Adipocyte (in vitro differentiated cells): ENCODE results near the gene DDRGK1.

Source experiments
- DNase-seq: peaks from one replicate; pipeline ENCODE4 v3.0.0-alpha.2; 2015; ENCODE audit warnings: low read depth
- H3K27me3 ChIP-seq: replicated peaks from 2 replicates; pipeline ENCODE4 v1.7.0; 2013; ENCODE audit warnings: mild to moderate bottlenecking, low read length, moderate library complexity; ENCODE audit not compliant: control insufficient read depth, insufficient read depth
- H3K36me3 ChIP-seq: 2 replicates; pipeline ENCODE4 v1.7.0; 2013; ENCODE audit warnings: low read length, mild to moderate bottlenecking, moderate library complexity; ENCODE audit not compliant: control insufficient read depth, insufficient read depth, severe bottlenecking
- H3K4me1 ChIP-seq: 2 replicates; pipeline ENCODE4 v1.7.0; 2013; ENCODE audit warnings: mild to moderate bottlenecking, low read length, moderate library complexity; ENCODE audit not compliant: control insufficient read depth, insufficient read depth
- H3K4me3 ChIP-seq: 2 replicates; pipeline ENCODE4 v1.7.0; 2013; ENCODE audit warnings: mild to moderate bottlenecking, low read length, moderate library complexity
- H3K9ac ChIP-seq: 2 replicates; pipeline ENCODE4 v1.7.0; 2013; ENCODE audit warnings: mild to moderate bottlenecking, low read length, moderate library complexity
- H3K9me3 ChIP-seq: 2 replicates; pipeline ENCODE4 v1.7.0; 2013; ENCODE audit warnings: mild to moderate bottlenecking, low read length, moderate library complexity; ENCODE audit not compliant: control insufficient read depth

The DDRGK1 gene

GRCh38 chr20:3173610-3174441 is 30.7 kb downstream of the DDRGK1 start:
- H3K4me1 ChIP-seq: peaks cover 18% of the 10 kb centered on the region
- no peaks in the 10 kb centered on the region for H3K36me3 ChIP-seq
- peak overlapping the region; percentile 90 for H3K9ac ChIP-seq
- peak; percentile 95 for DNase-seq
- H3K9me3 ChIP-seq: no peaks in the 10 kb centered on the region
- peak overlapping the region; percentile 96 for H3K4me3 ChIP-seq
- peaks cover 6% of the 10 kb centered on the region for H3K27me3 ChIP-seq

GRCh38 chr20:3172933-3173609 is 31.4 kb downstream of the DDRGK1 start, which contains the start of gene LZTS3:
TSS of gene LZTS3 (minus strand) at chr20:3173549. CDS start at chr20:3167163, 6,386 bp downstream.
- DNase-seq: peak; percentile 66
- Histone ChIP-seq H3K36me3 (no peaks in the 10 kb centered on the region), H3K27me3 (peaks cover 6% of the 10 kb centered on the region), H3K4me3 (peak within 1 kb of the TSS; percentile 96), H3K4me1 (peaks cover 18% of the 10 kb centered on the region), H3K9me3 (no peaks in the 10 kb centered on the region), H3K9ac (peak within 1 kb of the TSS; percentile 90)

- H3K4me1 ChIP-seq: peaks cover 18% of the 10 kb centered on the region
- H3K9me3 ChIP-seq: no peaks in the 10 kb centered on the region
- H3K27me3 ChIP-seq: peaks cover 6% of the 10 kb centered on the region
- peak overlapping the region; percentile 90 for H3K9ac ChIP-seq
- H3K4me3 ChIP-seq: peak overlapping the region; percentile 96
- no peak for DNase-seq
- H3K36me3 ChIP-seq: no peaks in the 10 kb centered on the region
Measured at GRCh38 chr20:3172126-3172932, 32.2 kb downstream of the DDRGK1 start.

GRCh38 chr20:3171391-3172125 is 32.9 kb downstream of the DDRGK1 start:
- H3K27me3 ChIP-seq: peaks cover 6% of the 10 kb centered on the region
- H3K9me3 ChIP-seq: no peaks in the 10 kb centered on the region
- peaks cover 18% of the 10 kb centered on the region for H3K4me1 ChIP-seq
- no peaks in the 10 kb centered on the region for H3K36me3 ChIP-seq
- no peak overlapping the region for H3K4me3 ChIP-seq
- DNase-seq: no peak
- no peak overlapping the region for H3K9ac ChIP-seq

- no peak overlapping the region for H3K9ac ChIP-seq
- no peak overlapping the region for H3K4me3 ChIP-seq
- H3K36me3 ChIP-seq: no peaks in the 10 kb centered on the region
- peaks cover 2% of the 10 kb centered on the region for H3K4me1 ChIP-seq
- no peaks in the 10 kb centered on the region for H3K9me3 ChIP-seq
- H3K27me3 ChIP-seq: peaks cover 6% of the 10 kb centered on the region
- DNase-seq: no peak
Measured at GRCh38 chr20:3168829-3169590, 35.5 kb downstream of the DDRGK1 start.

- no peak for DNase-seq
- Histone ChIP-seq H3K36me3 (no peaks in the 10 kb centered on the region), H3K27me3 (peaks cover 6% of the 10 kb centered on the region), H3K4me1 (peaks cover 2% of the 10 kb centered on the region), H3K4me3 (no peak overlapping the region), H3K9me3 (no peaks in the 10 kb centered on the region), H3K9ac (no peak overlapping the region)
Measured at GRCh38 chr20:3168079-3168828, 36.2 kb downstream of the DDRGK1 start.

GRCh38 chr20:3167738-3168078 is 36.8 kb downstream of the DDRGK1 start:
- Histone ChIP-seq H3K4me1 (peaks cover 2% of the 10 kb centered on the region), H3K4me3 (no peak overlapping the region), H3K9me3 (no peaks in the 10 kb centered on the region), H3K36me3 (no peaks in the 10 kb centered on the region), H3K9ac (no peak overlapping the region), H3K27me3 (peaks cover 6% of the 10 kb centered on the region)
- DNase-seq: no peak

GRCh38 chr20:3166913-3167342 is 37.6 kb downstream of the DDRGK1 start:
- no peaks in the 10 kb centered on the region for H3K9me3 ChIP-seq
- H3K36me3 ChIP-seq: no peaks in the 10 kb centered on the region
- H3K27me3 ChIP-seq: no peaks in the 10 kb centered on the region
- no peak overlapping the region for H3K4me3 ChIP-seq
- H3K9ac ChIP-seq: no peak overlapping the region
- H3K4me1 ChIP-seq: no peaks in the 10 kb centered on the region
- no peak for DNase-seq

- no peaks in the 10 kb centered on the region for H3K4me1 ChIP-seq
- no peaks in the 10 kb centered on the region for H3K36me3 ChIP-seq
- H3K4me3 ChIP-seq: no peak overlapping the region
- DNase-seq: no peak
- H3K9ac ChIP-seq: no peak overlapping the region
- H3K27me3 ChIP-seq: no peaks in the 10 kb centered on the region
- no peaks in the 10 kb centered on the region for H3K9me3 ChIP-seq
Measured at GRCh38 chr20:3166338-3166912, 38.1 kb downstream of the DDRGK1 start.
